K562 (cell line): ENCODE measurements around the gene PHF14. TPM values are rescaled to one million over a fixed set of nuclear protein-coding genes. Genes with fewer than 3 reads are reported as not detected.

ENCODE experiments used
- CBX8 ChIP-seq: fragments of 200-600 bp; sonication (generic); IDR thresholded peaks from 2 replicates; pipeline ENCODE4 v1.6.1; 2012; ENCODE audit warnings: borderline replicate concordance, mixed run types, low read depth, mild to moderate bottlenecking, moderate library complexity, mixed read lengths, low read length, control low read depth, inconsistent platforms; ENCODE audit not compliant: poor library complexity, severe bottlenecking; ENCODE audit errors: extremely low read depth
- CEBPB ChIP-seq: fragments of 450-650 bp; IDR thresholded peaks from 2 replicates; pipeline ENCODE4 v1.6.1; 2016; ENCODE audit warnings: missing genetic modification characterization, missing compliant biosample characterization
- EWSR1 ChIP-seq: fragments of 450-650 bp; IDR thresholded peaks from 2 replicates; pipeline ENCODE4 v1.6.1; 2018; ENCODE audit warnings: borderline replicate concordance, mild to moderate bottlenecking, low read depth, moderate library complexity; ENCODE audit not compliant: partially characterized antibody
- FUS ChIP-seq: fragments of 200-400 bp; formaldehyde crosslinking; optimal IDR thresholded peaks from 2 replicates; pipeline ENCODE3; 2017; ENCODE audit warnings: low read depth, low read length
- HDAC1 ChIP-seq, 2 experiments: fragments of 450-650 bp; IDR thresholded peaks; 2 replicates each; pipeline ENCODE4 v1.6.1; 2016 to 2017; ENCODE audit warnings: inconsistent platforms in 1 of 2, mild to moderate bottlenecking in 1 of 2, moderate library complexity in 1 of 2
- MCM2 ChIP-seq: fragments of 450-650 bp; IDR thresholded peaks from 2 replicates; pipeline ENCODE4 v1.6.1; 2017; ENCODE audit warnings: low read depth, mild to moderate bottlenecking
- ZKSCAN1 ChIP-seq: fragments of 150-350 bp; IDR thresholded peaks from 2 replicates; pipeline ENCODE4 v1.6.1; 2016; ENCODE audit warnings: low read depth, low read length
- polyA plus RNA-seq, 8 experiments: library from polyadenylated mRNA; depleted of rRNA in 4 of 8; stranded (reverse) in 5 of 8; unstranded in 3 of 8; fragments of >200 nt; fragmentation: Nextera tagmentation in 2 of 8; fragmentation: Illumina TruSeq in 1 of 8; extraction: Ambion mirVana in 2 of 8; extraction: Trizol in 1 of 8; gene quantifications; 2 replicates each; pipeline versions ENCODE4 v1.2.1 to v1.2.3, GENCODE V29; 2011 to 2014; ENCODE audit warnings: inconsistent platforms in 1 of 8, missing spikeins in 1 of 8
- total RNA-seq, 7 experiments: library from RNA; depleted of rRNA in 6 of 7; stranded (reverse); fragments of >200 nt in 6 of 7; fragmentation: Illumina TruSeq in 2 of 7; extraction: Trizol in 2 of 7; gene quantifications; 2 replicates each; pipeline versions ENCODE4 v1.2.1 to v1.2.3, GENCODE V29; 2011 to 2021; ENCODE audit warnings: low replicate concordance in 1 of 7
- TF ChIP-seq, protein P1 (sequence below): fragments of 250-450 bp; sonication (Bioruptor Pico); IDR thresholded peaks from 2 replicates; pipeline ENCODE4 v1.8.0; 2021; ENCODE audit warnings: moderate library complexity, mild to moderate bottlenecking, inconsistent platforms
- TF ChIP-seq, protein P2 (sequence below), 2 experiments: fragments of 450-650 bp; IDR thresholded peaks; 2 replicates each; pipeline ENCODE4 v1.6.1; 2016; ENCODE audit warnings: mild to moderate bottlenecking in 2 of 2, borderline replicate concordance in 1 of 2, low read depth in 1 of 2, moderate library complexity in 1 of 2
- TF ChIP-seq, protein P3 (sequence below): fragments of 250-450 bp; sonication (Bioruptor Pico); IDR thresholded peaks from 2 replicates; pipeline ENCODE4 v1.6.1; 2021; ENCODE audit warnings: mild to moderate bottlenecking
- TF ChIP-seq, protein P4 (sequence below): fragments of 450-650 bp; IDR thresholded peaks from 2 replicates; pipeline ENCODE4 v1.6.1; 2016; ENCODE audit warnings: low read depth, mild to moderate bottlenecking, moderate library complexity
- TF ChIP-seq, protein P5 (sequence below): fragments of 450-650 bp; IDR thresholded peaks from 2 replicates; pipeline ENCODE4 v1.6.1; 2016; ENCODE audit warnings: borderline replicate concordance

Gene PHF14
- total and polyA plus RNA-seq, 9 of the 15 experiments (the other 6 are each of a cell fraction or from before 2014, with no cell fraction given), result 27.5 to 67.6 (median 41.4) TPM

DNA sequence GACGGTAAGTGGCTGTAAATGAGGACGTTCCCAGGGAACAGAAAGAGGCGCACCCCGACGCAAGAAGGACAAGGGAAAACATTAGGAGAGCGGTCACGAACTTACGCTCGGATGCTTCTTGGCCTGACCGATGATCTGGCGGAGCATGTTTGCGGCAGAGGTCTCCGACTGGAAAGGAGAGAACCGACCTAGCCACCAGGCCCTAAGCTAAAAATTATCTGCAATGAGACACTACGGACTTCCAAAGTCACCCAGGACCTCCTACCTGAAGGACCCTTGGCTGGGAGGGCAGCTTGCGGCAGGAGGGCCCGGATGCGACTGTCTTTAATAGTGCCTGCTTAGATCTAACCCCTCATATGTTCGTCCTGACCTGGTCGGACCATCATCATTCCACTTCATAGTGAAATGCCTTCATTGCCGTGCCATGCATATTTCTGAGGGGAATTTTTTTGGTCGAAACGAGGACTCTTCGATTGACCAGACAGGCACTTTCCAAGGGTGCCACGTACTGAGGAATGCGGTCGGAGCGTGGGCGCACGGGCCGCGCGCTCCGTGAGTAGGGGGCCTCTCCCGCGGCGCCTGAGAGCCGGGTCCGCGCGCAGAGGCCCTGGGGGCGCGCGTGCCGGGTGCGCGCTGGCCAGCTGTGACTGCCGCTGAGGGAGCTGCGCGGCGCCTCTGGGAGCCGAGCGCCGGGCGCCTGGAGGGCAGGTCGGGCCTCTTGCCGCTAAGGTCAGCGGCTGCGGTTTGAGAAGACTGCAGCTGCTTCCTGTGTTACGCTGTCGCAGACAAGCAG, 33.6 kb upstream of the PHF14 start (continued):
- TF ChIP-seq, protein P1, sequence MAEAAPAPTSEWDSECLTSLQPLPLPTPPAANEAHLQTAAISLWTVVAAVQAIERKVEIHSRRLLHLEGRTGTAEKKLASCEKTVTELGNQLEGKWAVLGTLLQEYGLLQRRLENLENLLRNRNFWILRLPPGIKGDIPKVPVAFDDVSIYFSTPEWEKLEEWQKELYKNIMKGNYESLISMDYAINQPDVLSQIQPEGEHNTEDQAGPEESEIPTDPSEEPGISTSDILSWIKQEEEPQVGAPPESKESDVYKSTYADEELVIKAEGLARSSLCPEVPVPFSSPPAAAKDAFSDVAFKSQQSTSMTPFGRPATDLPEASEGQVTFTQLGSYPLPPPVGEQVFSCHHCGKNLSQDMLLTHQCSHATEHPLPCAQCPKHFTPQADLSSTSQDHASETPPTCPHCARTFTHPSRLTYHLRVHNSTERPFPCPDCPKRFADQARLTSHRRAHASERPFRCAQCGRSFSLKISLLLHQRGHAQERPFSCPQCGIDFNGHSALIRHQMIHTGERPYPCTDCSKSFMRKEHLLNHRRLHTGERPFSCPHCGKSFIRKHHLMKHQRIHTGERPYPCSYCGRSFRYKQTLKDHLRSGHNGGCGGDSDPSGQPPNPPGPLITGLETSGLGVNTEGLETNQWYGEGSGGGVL (CRISPR knock-in tag), result no peak
- TF ChIP-seq ZKSCAN1 (no peak; the same call in 1 of the 2 replicates), CEBPB (no peak), FUS (no peak), CBX8 (no peak), HDAC1 (IDR thresholded peaks at IDR 0.05) (peak in 1 of 2 experiments; percentile 86; a peak in 2 of 4 replicates), EWSR1 (no peak), MCM2 (no peak)
- TF ChIP-seq, protein P2, sequence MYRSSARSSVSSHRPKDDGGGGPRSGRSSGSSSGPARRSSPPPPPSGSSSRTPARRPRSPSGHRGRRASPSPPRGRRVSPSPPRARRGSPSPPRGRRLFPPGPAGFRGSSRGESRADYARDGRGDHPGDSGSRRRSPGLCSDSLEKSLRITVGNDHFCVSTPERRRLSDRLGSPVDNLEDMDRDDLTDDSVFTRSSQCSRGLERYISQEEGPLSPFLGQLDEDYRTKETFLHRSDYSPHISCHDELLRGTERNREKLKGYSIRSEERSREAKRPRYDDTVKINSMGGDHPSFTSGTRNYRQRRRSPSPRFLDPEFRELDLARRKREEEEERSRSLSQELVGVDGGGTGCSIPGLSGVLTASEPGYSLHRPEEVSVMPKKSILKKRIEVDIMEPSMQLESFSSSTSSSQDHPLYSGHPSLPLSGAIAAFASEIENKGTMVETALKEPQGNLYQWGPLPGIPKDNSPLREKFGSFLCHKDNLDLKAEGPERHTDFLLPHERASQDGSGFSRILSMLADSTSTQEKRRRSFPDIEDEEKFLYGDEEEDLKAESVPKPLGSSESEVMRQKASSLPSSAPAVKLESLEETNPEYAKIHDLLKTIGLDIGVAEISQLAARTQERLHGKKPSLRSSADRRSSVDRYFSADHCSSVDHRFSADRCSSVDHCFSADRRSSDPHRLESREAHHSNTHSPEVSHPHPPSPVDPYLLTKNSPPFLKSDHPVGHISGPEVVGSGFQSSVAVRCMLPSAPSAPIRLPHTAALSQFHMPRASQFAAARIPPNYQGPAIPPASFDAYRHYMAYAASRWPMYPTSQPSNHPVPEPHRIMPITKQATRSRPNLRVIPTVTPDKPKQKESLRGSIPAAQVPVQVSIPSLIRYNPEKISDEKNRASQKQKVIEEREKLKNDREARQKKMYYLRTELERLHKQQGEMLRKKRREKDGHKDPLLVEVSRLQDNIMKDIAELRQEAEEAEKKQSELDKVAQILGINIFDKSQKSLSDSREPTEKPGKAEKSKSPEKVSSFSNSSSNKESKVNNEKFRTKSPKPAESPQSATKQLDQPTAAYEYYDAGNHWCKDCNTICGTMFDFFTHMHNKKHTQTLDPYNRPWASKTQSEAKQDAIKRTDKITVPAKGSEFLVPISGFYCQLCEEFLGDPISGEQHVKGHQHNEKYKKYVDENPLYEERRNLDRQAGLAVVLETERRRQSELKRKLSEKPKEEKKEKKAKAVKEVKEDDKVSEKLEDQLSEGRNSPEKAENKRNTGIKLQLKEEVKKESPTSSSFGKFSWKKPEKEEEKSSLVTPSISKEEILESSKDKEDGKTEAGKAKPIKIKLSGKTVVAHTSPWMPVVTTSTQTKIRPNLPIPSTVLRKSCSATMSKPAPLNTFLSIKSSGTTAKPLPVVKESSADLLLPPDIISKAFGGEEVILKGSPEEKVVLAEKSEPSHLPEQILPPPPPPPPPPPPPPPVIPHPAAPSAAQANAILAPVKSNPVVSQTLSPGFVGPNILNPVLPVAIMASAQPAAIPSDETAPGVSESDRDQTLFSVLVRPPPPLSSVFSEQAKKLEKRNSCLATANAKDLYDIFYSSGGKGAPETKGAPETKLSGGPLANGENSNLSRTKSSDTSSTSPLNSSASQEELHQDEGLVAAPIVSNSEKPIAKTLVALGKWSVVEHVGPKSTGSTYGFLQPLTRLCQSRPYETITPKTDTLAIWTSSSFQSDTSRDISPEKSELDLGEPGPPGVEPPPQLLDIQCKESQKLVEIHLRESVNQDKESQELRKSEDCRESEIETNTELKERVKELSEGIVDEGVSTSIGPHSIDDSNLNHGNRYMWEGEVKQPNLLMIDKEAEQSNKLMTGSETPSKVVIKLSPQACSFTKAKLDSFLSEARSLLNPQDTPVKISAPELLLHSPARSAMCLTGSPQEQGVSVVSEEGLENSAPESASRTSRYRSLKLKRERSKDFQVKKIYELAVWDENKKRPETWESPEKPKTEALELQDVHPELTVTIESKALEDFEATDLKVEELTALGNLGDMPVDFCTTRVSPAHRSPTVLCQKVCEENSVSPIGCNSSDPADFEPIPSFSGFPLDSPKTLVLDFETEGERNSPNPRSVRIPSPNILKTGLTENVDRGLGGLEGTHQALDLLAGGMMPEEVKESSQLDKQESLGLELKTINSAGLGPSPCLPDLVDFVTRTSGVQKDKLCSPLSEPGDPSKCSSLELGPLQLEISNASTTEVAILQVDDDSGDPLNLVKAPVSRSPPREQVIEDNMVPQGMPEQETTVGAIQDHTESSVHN (IDR thresholded peaks at IDR 0.05; ENCODE audit: borderline replicate concordance in 1 of 2, low read depth in 1 of 2), result 0 out of 4 replicates have a peak, but pooled peaks of 1 of the 2 experiments have one; percentile 24
- TF ChIP-seq, protein P3, sequence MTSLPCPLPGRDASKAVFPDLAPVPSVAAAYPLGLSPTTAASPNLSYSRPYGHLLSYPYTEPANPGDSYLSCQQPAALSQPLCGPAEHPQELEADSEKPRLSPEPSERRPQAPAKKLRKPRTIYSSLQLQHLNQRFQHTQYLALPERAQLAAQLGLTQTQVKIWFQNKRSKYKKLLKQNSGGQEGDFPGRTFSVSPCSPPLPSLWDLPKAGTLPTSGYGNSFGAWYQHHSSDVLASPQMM (CRISPR knock-in tag), result no peak
- TF ChIP-seq, protein P4, sequence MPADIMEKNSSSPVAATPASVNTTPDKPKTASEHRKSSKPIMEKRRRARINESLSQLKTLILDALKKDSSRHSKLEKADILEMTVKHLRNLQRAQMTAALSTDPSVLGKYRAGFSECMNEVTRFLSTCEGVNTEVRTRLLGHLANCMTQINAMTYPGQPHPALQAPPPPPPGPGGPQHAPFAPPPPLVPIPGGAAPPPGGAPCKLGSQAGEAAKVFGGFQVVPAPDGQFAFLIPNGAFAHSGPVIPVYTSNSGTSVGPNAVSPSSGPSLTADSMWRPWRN, result peak; percentile 80
- TF ChIP-seq, protein P5, sequence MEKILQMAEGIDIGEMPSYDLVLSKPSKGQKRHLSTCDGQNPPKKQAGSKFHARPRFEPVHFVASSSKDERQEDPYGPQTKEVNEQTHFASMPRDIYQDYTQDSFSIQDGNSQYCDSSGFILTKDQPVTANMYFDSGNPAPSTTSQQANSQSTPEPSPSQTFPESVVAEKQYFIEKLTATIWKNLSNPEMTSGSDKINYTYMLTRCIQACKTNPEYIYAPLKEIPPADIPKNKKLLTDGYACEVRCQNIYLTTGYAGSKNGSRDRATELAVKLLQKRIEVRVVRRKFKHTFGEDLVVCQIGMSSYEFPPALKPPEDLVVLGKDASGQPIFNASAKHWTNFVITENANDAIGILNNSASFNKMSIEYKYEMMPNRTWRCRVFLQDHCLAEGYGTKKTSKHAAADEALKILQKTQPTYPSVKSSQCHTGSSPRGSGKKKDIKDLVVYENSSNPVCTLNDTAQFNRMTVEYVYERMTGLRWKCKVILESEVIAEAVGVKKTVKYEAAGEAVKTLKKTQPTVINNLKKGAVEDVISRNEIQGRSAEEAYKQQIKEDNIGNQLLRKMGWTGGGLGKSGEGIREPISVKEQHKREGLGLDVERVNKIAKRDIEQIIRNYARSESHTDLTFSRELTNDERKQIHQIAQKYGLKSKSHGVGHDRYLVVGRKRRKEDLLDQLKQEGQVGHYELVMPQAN, result peak; percentile 83; the same call in 1 of the 2 replicates
